ENCODE measurements around the gene CDK2AP2. TPM values are rescaled to one million over a fixed set of nuclear protein-coding genes. Genes with fewer than 3 reads are reported as not detected.
A peak's percentile ranks its signal among the peaks of the same experiment; 100 is the strongest.

The CDK2AP2 gene
- total and polyA plus RNA-seq, 2 donors (not counting 1 experiment from before 2014, with no cell fraction given): 62.7 to 112 TPM

DNA sequence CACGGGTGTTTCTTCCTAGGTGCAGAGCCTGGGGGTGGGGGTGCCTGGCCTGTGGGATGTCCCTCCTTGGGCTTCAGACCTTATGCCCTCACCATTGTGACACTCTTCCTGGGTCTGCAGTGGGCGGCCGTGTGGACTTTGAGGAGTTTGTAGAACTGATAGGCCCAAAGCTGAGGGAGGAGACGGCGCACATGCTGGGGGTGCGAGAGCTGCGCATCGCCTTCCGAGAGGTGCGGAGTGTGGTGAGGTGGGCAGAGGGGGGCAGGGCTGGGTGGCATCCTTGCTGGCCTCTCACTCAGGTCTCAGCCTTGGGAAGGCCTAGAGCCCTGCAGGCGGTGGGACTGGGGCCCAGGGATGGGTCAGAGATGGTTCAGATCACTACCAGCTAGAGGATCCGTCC is 50.5 kb downstream of the CDK2AP2 start:
- peaks cover 52% of the 10 kb centered on the region for H3K79me2 ChIP-seq (ENCODE audit: control insufficient read depth, insufficient read depth, low read length)
- no peak for ATAC-seq (ENCODE audit: low read depth)
- ChIA-PET POLR2A (interaction anchor here (2.6 to 6.0 kb wide), 4 partner anchors 10 to 38 kb away, joined by 10 to 110 read pairs (median 62); partner anchors contain the start of genes CORO1B and PTPRCAP), CTCF (interaction anchor here (1.4 to 5.2 kb wide), 3 partner anchors 10 to 38 kb away, joined by 4 to 43 read pairs (median 42); partner anchors contain the start of gene PTPRCAP)
- intact Hi-C loops (cut with micrococcal nuclease): no loop called here
- H3K9me3 ChIP-seq (ENCODE audit: control extremely low read depth in 1 of 3, control insufficient read depth in 2 of 3, insufficient read depth in 1 of 3, low read length in 2 of 3): peaks cover 0 to 3% (median 0%) of the 10 kb centered on the region in 3 donors
- H3K27ac ChIP-seq (ENCODE audit: low read length in 2 of 2): peak overlapping the region in 1 of 2 donors; percentile 24
- peak overlapping the region; percentile 92 for H3K27ac Mint-ChIP-seq
- 95% methylated on average over 11 of the region's 12 CpGs for WGBS (ENCODE audit: insufficient coverage)
- H3K27me3 ChIP-seq (replicated peaks in 1 of 4; ENCODE audit: control extremely low read depth in 1 of 4, control insufficient read depth in 3 of 4, insufficient read depth in 4 of 4, low read length in 3 of 4): no peaks in the 10 kb centered on the region
- H3K4me1 ChIP-seq (ENCODE audit: control insufficient read depth in 2 of 2, insufficient read depth in 2 of 2, low read length in 2 of 2): peaks cover 51 to 86% of the 10 kb centered on the region in 2 donors
- no peak overlapping the region for H2AFZ ChIP-seq (ENCODE audit: insufficient read depth, low read depth, low read length, poor library complexity, severe bottlenecking)
- no peaks in the 10 kb centered on the region for H3K27me3 Mint-ChIP-seq
- no peak overlapping the region for H3K4me2 ChIP-seq (replicated peaks; ENCODE audit: low read depth, low read length, poor library complexity, severe bottlenecking)
- H3K4me3 ChIP-seq (ENCODE audit: control extremely low read depth in 1 of 5, extremely low read depth in 1 of 5, insufficient read depth in 1 of 5, low read depth in 2 of 5, low read length in 4 of 5): no peak overlapping the region
- H4K20me1 ChIP-seq (ENCODE audit: control insufficient read depth, insufficient read depth, low read length, poor library complexity, severe bottlenecking): no peaks in the 10 kb centered on the region
- H3K9me3 Mint-ChIP-seq (ENCODE audit: insufficient read depth): no peaks in the 10 kb centered on the region
- no peaks in the 10 kb centered on the region for H3K36me3 ChIP-seq (replicated peaks in 1 of 2; ENCODE audit: control extremely low read depth in 1 of 2, control insufficient read depth in 1 of 2, extremely low read depth in 1 of 2, insufficient read depth in 2 of 2, low read length in 1 of 2)
- DNase-seq: no peak
- TF ChIP-seq, protein P1, sequence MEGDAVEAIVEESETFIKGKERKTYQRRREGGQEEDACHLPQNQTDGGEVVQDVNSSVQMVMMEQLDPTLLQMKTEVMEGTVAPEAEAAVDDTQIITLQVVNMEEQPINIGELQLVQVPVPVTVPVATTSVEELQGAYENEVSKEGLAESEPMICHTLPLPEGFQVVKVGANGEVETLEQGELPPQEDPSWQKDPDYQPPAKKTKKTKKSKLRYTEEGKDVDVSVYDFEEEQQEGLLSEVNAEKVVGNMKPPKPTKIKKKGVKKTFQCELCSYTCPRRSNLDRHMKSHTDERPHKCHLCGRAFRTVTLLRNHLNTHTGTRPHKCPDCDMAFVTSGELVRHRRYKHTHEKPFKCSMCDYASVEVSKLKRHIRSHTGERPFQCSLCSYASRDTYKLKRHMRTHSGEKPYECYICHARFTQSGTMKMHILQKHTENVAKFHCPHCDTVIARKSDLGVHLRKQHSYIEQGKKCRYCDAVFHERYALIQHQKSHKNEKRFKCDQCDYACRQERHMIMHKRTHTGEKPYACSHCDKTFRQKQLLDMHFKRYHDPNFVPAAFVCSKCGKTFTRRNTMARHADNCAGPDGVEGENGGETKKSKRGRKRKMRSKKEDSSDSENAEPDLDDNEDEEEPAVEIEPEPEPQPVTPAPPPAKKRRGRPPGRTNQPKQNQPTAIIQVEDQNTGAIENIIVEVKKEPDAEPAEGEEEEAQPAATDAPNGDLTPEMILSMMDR (IDR thresholded peaks at IDR 0.05): no peak
- no peak for TF ChIP-seq EZH2 (IDR thresholded peaks at IDR 0.05; ENCODE audit: borderline replicate concordance, insufficient read depth, low read depth, low read length, poor library complexity, severe bottlenecking)
- H3K9ac ChIP-seq (ENCODE audit: low read length): no peak overlapping the region
- peaks cover 42% of the 10 kb centered on the region for H3K4me1 Mint-ChIP-seq
- H3K4me3 Mint-ChIP-seq: peak overlapping the region; percentile 32

Small RNA genes lying within 50 kb of the gene (small RNA-seq; reads per million reads assigned to genes)
- not detected for gene MIR6752 (ENCODE audit: insufficient read length, low read depth, low replicate concordance)

Other genes with a start within 250 kb of the CDK2AP2 start
- gene GRK2, start 241.7 kb downstream of the CDK2AP2 start, total RNA-seq: 281 and 294 TPM in 2 replicates
- 534 and 639 TPM in 2 replicates for gene GRK2, start 241.7 kb downstream of the CDK2AP2 start, polyA plus RNA-seq
- gene ANKRD13D, start 218.9 kb downstream of the CDK2AP2 start, total RNA-seq: 189 and 197 TPM in 2 replicates
- gene ANKRD13D, start 218.9 kb downstream of the CDK2AP2 start, polyA plus RNA-seq: 217 and 252 TPM in 2 replicates
- gene SSH3, start 204.6 kb downstream of the CDK2AP2 start, total RNA-seq: 7.2 and 8.5 TPM in 2 replicates
- 4.0 and 4.3 TPM in 2 replicates for gene SSH3, start 204.6 kb downstream of the CDK2AP2 start, polyA plus RNA-seq
- gene POLD4, start 154.6 kb downstream of the CDK2AP2 start, total RNA-seq: 190 and 210 TPM in 2 replicates
- 473 and 559 TPM in 2 replicates for gene POLD4, start 154.6 kb downstream of the CDK2AP2 start, polyA plus RNA-seq
- 44.6 and 46.6 TPM in 2 replicates for gene CLCF1, start 134.6 kb downstream of the CDK2AP2 start, total RNA-seq
- 27.8 and 29.1 TPM in 2 replicates for gene CLCF1, start 134.6 kb downstream of the CDK2AP2 start, polyA plus RNA-seq
- gene RAD9A, start 116.2 kb downstream of the CDK2AP2 start, total RNA-seq: 48.3 and 50.6 TPM in 2 replicates
- 55.3 and 76.8 TPM in 2 replicates for gene RAD9A, start 116.2 kb downstream of the CDK2AP2 start, polyA plus RNA-seq
- gene PPP1CA, start 106.3 kb downstream of the CDK2AP2 start, total RNA-seq: 248 and 251 TPM in 2 replicates
- gene PPP1CA, start 106.3 kb downstream of the CDK2AP2 start, polyA plus RNA-seq: 121 and 218 TPM in 2 replicates
- gene TBC1D10C, start 104.1 kb downstream of the CDK2AP2 start, total RNA-seq: 317 and 339 TPM in 2 replicates
- gene TBC1D10C, start 104.1 kb downstream of the CDK2AP2 start, polyA plus RNA-seq: 403 and 458 TPM in 2 replicates
- gene CARNS1, start 92.5 kb downstream of the CDK2AP2 start, total RNA-seq: 24.1 and 25.9 TPM in 2 replicates
- gene CARNS1, start 92.5 kb downstream of the CDK2AP2 start, polyA plus RNA-seq: 41.1 and 52.1 TPM in 2 replicates
- 81.8 and 82.0 TPM in 2 replicates for gene RPS6KB2, start 79.7 kb downstream of the CDK2AP2 start, total RNA-seq
- gene RPS6KB2, start 79.7 kb downstream of the CDK2AP2 start, polyA plus RNA-seq: 115 and 131 TPM in 2 replicates
- 262 and 266 TPM in 2 replicates for gene PTPRCAP, start 70.5 kb downstream of the CDK2AP2 start, total RNA-seq
- 353 and 565 TPM in 2 replicates for gene PTPRCAP, start 70.5 kb downstream of the CDK2AP2 start, polyA plus RNA-seq
- gene CORO1B, start 64.7 kb downstream of the CDK2AP2 start, total RNA-seq: 43.5 and 46.0 TPM in 2 replicates
- 12.3 and 24.6 TPM in 2 replicates for gene CORO1B, start 64.7 kb downstream of the CDK2AP2 start, polyA plus RNA-seq
- not detected in 2 replicates for gene GPR152, start 55.4 kb downstream of the CDK2AP2 start, total RNA-seq
- gene GPR152, start 55.4 kb downstream of the CDK2AP2 start, polyA plus RNA-seq: 0.24 TPM in 1 of 2 replicates, not detected in the other
- 5.2 and 7.5 TPM in 2 replicates for gene CABP4, start 52.8 kb downstream of the CDK2AP2 start, total RNA-seq
- gene CABP4, start 52.8 kb downstream of the CDK2AP2 start, polyA plus RNA-seq: 3.2 and 6.0 TPM in 2 replicates
- gene TMEM134, start 38.9 kb downstream of the CDK2AP2 start, total RNA-seq: 154 and 167 TPM in 2 replicates
- gene TMEM134, start 38.9 kb downstream of the CDK2AP2 start, polyA plus RNA-seq: 197 and 261 TPM in 2 replicates
- gene AIP, start 25.1 kb downstream of the CDK2AP2 start, total RNA-seq: 120 and 127 TPM in 2 replicates
- gene AIP, start 25.1 kb downstream of the CDK2AP2 start, polyA plus RNA-seq: 176 and 205 TPM in 2 replicates
- 152 and 155 TPM in 2 replicates for gene PITPNM1, start 2.8 kb downstream of the CDK2AP2 start, total RNA-seq
- gene PITPNM1, start 2.8 kb downstream of the CDK2AP2 start, polyA plus RNA-seq: 136 and 166 TPM in 2 replicates
- not detected in 2 replicates for gene CABP2, start 15.3 kb upstream of the CDK2AP2 start, total RNA-seq
- gene CABP2, start 15.3 kb upstream of the CDK2AP2 start, polyA plus RNA-seq: not detected in 2 replicates
- 296 and 313 TPM in 2 replicates for gene GSTP1, start 75.7 kb upstream of the CDK2AP2 start, total RNA-seq
- gene GSTP1, start 75.7 kb upstream of the CDK2AP2 start, polyA plus RNA-seq: 178 and 200 TPM in 2 replicates
- 232 and 238 TPM in 2 replicates for gene NDUFV1, start 98.8 kb upstream of the CDK2AP2 start, total RNA-seq
- gene NDUFV1, start 98.8 kb upstream of the CDK2AP2 start, polyA plus RNA-seq: 315 and 428 TPM in 2 replicates
- 6.3 and 6.9 TPM in 2 replicates for gene NUDT8, start 121.8 kb upstream of the CDK2AP2 start, total RNA-seq
- 7.1 and 8.4 TPM in 2 replicates for gene NUDT8, start 121.8 kb upstream of the CDK2AP2 start, polyA plus RNA-seq
- gene TBX10, start 131.6 kb upstream of the CDK2AP2 start, total RNA-seq: not detected in 2 replicates
- not detected in 2 replicates for gene TBX10, start 131.6 kb upstream of the CDK2AP2 start, polyA plus RNA-seq
- gene ACY3, start 142.6 kb upstream of the CDK2AP2 start, total RNA-seq: 0.24 TPM in 1 of 2 replicates, not detected in the other
- gene ACY3, start 142.6 kb upstream of the CDK2AP2 start, polyA plus RNA-seq: 1.3 and 2.7 TPM in 2 replicates
- gene ALDH3B2, start 166.5 kb upstream of the CDK2AP2 start, total RNA-seq: not detected in 2 replicates
- gene ALDH3B2, start 166.5 kb upstream of the CDK2AP2 start, polyA plus RNA-seq: 0.09 TPM in 1 of 2 replicates, not detected in the other